GM12878 (cell line): ENCODE measurements around the gene TMEM244.

Experiments
- CBX3 ChIP-seq: fragments of 200-600 bp; sonication (generic); IDR thresholded peaks from 2 replicates; pipeline ENCODE4 v1.6.1; 2016; ENCODE audit warnings: low read depth, borderline replicate concordance
- CTCF ChIP-seq, 3 experiments: IDR thresholded peaks in 2 of 3; conservative IDR thresholded peaks in 1 of 3; 2 replicates each; pipeline ENCODE4 v1.5.1; 2011; ENCODE audit warnings: low read depth in 3 of 3, low read length in 3 of 3, mild to moderate bottlenecking in 3 of 3, control low read depth in 2 of 3, moderate library complexity in 2 of 3, inconsistent platforms in 1 of 3, mixed read lengths in 1 of 3; ENCODE audit not compliant: control insufficient read depth in 2 of 3, insufficient read depth in 1 of 3; ENCODE audit errors: extremely low read depth in 1 of 3
- DPF2 ChIP-seq: fragments of 450-650 bp; IDR thresholded peaks from 2 replicates; pipeline ENCODE4 v1.6.1; 2017; ENCODE audit warnings: mild to moderate bottlenecking
- EZH2 ChIP-seq: IDR thresholded peaks from 2 replicates; pipeline ENCODE4 v1.6.1; 2012; ENCODE audit warnings: low read depth, mild to moderate bottlenecking, control low read depth, inconsistent platforms, low read length, borderline replicate concordance; ENCODE audit not compliant: control insufficient read depth
- TCF3 ChIP-seq: IDR thresholded peaks from 2 replicates; pipeline ENCODE4 v1.6.1; 2012; ENCODE audit warnings: low read depth, mild to moderate bottlenecking, low read length, borderline replicate concordance; ENCODE audit not compliant: insufficient read depth
- YBX1 ChIP-seq: fragments of 450-650 bp; IDR thresholded peaks from 2 replicates; pipeline ENCODE4 v1.6.1; 2016; ENCODE audit warnings: antibody characterized with exemption
- YY1 ChIP-seq: IDR thresholded peaks from 2 replicates; pipeline ENCODE4 v1.6.1; 2011; ENCODE audit warnings: low read depth, mild to moderate bottlenecking, low read length
- TF ChIP-seq, protein P1 (sequence below): fragments of 450-650 bp; IDR thresholded peaks from 2 replicates; pipeline ENCODE4 v1.6.1; 2017; ENCODE audit warnings: mild to moderate bottlenecking, moderate library complexity

GRCh38 chr6:129789974-129790373, 71.1 kb downstream of the TMEM244 start:
- no peak for TF ChIP-seq CBX3
- no peak for TF ChIP-seq EZH2
- no peak for TF ChIP-seq CTCF (IDR thresholded peaks at IDR 0.05 in 2 of 3, conservative IDR thresholded peaks at IDR 0.05 in 1 of 3; ENCODE audit: control insufficient read depth in 2 of 3, extremely low read depth in 1 of 3, insufficient read depth in 1 of 3, low read depth in 3 of 3, low read length in 3 of 3)
- TF ChIP-seq, protein P1, sequence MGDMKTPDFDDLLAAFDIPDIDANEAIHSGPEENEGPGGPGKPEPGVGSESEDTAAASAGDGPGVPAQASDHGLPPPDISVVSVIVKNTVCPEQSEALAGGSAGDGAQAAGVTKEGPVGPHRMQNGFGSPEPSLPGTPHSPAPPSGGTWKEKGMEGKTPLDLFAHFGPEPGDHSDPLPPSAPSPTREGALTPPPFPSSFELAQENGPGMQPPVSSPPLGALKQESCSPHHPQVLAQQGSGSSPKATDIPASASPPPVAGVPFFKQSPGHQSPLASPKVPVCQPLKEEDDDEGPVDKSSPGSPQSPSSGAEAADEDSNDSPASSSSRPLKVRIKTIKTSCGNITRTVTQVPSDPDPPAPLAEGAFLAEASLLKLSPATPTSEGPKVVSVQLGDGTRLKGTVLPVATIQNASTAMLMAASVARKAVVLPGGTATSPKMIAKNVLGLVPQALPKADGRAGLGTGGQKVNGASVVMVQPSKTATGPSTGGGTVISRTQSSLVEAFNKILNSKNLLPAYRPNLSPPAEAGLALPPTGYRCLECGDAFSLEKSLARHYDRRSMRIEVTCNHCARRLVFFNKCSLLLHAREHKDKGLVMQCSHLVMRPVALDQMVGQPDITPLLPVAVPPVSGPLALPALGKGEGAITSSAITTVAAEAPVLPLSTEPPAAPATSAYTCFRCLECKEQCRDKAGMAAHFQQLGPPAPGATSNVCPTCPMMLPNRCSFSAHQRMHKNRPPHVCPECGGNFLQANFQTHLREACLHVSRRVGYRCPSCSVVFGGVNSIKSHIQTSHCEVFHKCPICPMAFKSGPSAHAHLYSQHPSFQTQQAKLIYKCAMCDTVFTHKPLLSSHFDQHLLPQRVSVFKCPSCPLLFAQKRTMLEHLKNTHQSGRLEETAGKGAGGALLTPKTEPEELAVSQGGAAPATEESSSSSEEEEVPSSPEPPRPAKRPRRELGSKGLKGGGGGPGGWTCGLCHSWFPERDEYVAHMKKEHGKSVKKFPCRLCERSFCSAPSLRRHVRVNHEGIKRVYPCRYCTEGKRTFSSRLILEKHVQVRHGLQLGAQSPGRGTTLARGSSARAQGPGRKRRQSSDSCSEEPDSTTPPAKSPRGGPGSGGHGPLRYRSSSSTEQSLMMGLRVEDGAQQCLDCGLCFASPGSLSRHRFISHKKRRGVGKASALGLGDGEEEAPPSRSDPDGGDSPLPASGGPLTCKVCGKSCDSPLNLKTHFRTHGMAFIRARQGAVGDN, result no peak
- TF ChIP-seq TCF3, result no peak
- no peak for TF ChIP-seq YY1
- no peak for TF ChIP-seq DPF2
- no peak for TF ChIP-seq YBX1
